Ovary (tissue), 3 donors: ENCODE measurements around the gene TAF1.

Experiments used
- EP300 ChIP-seq: sonication (generic); formaldehyde crosslinking; IDR thresholded peaks from one replicate; pipeline ENCODE4 v1.6.1; 2017; ENCODE audit warnings: antibody characterized with exemption
- POLR2A ChIP-seq: fragments of 450-650 bp; IDR thresholded peaks from one replicate; pipeline ENCODE4 v1.6.1; 2017; ENCODE audit warnings: antibody characterized with exemption, mild to moderate bottlenecking, moderate library complexity
- TF ChIP-seq, protein P1 (sequence below), 3 donors: fragments of 450-650 bp in 2 of 3; fragments of 200-600 bp in 1 of 3; IDR thresholded peaks; one replicate each; pipeline versions ENCODE4 v1.5.1 to v1.8.0; 2016 to 2022; ENCODE audit warnings: antibody characterized with exemption in 3 of 3, mild to moderate bottlenecking in 1 of 3
- donor health status: DM: no; HTN: no; CAD: no.

- TF ChIP-seq, protein P1, sequence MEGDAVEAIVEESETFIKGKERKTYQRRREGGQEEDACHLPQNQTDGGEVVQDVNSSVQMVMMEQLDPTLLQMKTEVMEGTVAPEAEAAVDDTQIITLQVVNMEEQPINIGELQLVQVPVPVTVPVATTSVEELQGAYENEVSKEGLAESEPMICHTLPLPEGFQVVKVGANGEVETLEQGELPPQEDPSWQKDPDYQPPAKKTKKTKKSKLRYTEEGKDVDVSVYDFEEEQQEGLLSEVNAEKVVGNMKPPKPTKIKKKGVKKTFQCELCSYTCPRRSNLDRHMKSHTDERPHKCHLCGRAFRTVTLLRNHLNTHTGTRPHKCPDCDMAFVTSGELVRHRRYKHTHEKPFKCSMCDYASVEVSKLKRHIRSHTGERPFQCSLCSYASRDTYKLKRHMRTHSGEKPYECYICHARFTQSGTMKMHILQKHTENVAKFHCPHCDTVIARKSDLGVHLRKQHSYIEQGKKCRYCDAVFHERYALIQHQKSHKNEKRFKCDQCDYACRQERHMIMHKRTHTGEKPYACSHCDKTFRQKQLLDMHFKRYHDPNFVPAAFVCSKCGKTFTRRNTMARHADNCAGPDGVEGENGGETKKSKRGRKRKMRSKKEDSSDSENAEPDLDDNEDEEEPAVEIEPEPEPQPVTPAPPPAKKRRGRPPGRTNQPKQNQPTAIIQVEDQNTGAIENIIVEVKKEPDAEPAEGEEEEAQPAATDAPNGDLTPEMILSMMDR (IDR thresholded peaks at IDR 0.05): no peak
- TF ChIP-seq POLR2A (no peak), EP300 (no peak)
Observed at GRCh38 chrX:71367396-71367795, 1.2 kb downstream of the TAF1 start.
